Skin of body (tissue), 2 donors: ENCODE measurements around the gene BLTP1. TPM values are rescaled to one million over a fixed set of nuclear protein-coding genes. Genes with fewer than 3 reads are reported as not detected.

Experiments used
- DNase-seq: peaks from one replicate; lab custom pipeline; 2025; lab: John Stamatoyannopoulos, UW
- total RNA-seq: library from RNA; depleted of rRNA; stranded (reverse); fragments of >200 nt; gene quantifications from one replicate; pipeline ENCODE4 v1.2.3, GENCODE V29; 2014

The BLTP1 gene
- total RNA-seq, 1 donor from 2014 or later = 122 TPM

DNA sequence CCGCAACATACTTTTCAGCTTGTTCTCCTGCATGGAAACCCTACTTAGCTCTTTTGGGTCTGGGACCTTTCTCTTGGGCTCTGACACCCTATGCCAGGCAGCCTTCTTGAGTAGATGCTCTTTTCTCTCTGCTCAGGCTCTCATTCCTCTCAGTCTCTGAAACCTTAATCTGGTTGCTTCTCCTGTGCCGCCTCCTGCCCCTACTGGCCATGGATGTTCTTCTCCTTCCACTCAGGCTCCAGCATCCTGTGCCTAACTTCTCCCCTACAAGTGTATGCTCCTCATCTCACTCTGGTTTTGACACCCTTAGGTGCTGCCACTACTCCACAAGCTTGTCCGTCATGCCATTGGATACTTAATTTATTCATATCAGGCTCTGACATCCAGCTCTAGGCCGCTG, 15.2 kb downstream of the BLTP1 start:
- DNase-seq = no peak

DNA sequence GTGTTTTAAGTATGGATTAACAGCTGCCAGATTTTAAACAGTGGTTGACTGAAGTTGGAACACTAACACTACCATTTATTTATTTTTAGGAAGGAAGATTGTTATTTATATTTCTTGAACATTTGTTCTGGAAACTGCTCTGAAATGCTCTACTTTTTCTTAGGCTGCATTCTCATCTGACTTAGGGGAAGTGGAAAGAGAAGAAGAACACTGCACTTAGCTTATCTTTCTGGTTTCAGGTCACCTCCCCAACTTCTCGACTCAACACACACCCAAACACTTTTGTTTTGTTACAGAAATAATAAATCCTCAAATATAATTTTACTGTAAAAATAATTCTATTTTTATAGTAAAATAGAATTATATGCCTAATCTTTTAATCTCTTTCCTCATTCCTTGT, 18.6 kb downstream of the BLTP1 start:
- no peak for DNase-seq

GRCh38 chr4:122171323-122171722, 19.2 kb downstream of the BLTP1 start:
- no peak for DNase-seq

GRCh38 chr4:122172266-122172665, 20.1 kb downstream of the BLTP1 start:
- no peak for DNase-seq

DNA sequence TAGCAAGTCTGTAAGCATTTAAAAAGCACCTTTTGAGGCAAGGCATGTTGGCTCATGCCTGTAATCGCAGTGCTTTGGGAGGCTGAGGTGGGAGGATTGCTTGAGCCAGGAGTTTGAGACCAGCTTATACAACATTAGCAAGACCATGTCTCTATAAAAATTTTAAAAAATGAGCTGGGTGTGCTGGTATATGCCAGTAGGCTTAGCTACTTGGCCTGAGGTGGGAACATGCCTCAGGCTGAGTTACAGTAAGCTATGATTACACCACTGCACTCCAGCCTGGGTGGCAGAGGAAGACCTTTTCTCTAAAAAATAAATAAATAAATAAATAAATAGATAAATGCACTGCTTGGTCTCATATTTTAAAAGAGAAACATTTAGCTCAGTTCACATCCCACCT, 26.8 kb downstream of the BLTP1 start:
- DNase-seq = no peak

DNA sequence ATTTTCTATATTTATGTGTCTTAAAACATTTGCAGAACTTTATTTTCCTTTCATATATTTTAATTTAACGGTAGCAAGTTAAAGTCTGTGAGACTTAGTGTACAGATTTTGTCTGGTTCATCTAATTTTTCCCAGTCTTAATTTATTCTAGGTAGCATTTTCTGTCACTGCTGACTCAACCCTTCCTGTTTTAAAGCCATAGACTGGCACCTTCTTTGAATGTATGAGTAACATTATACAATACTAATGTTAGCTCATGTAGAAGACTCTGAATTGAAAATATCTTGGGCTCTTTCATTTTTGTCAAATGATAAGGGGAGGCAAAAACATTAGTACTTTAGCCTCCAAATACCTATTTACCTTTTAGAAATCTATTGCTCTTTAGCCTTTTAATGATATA, 43.6 kb downstream of the BLTP1 start:
- no peak for DNase-seq

Other genes with a start within 250 kb of the BLTP1 start
- gene TRPC3, start 200.3 kb upstream of the BLTP1 start, total RNA-seq = 3.1 TPM
- gene ADAD1, start 226.7 kb downstream of the BLTP1 start, total RNA-seq = not detected